Erythroblast (primary cell): ENCODE measurements around the gene CNIH2.

Source experiments
- GATA1 ChIP-seq: IDR thresholded peaks from 2 replicates; pipeline ENCODE4 v1.6.1; 2011; ENCODE audit warnings: low read depth, mild to moderate bottlenecking, control low read depth, low read length, moderate library complexity
- POLR2A ChIP-seq: IDR thresholded peaks from 2 replicates; pipeline ENCODE4 v1.6.1; 2011; ENCODE audit warnings: mild to moderate bottlenecking, low read length

- no peak for TF ChIP-seq POLR2A
- no peak for TF ChIP-seq GATA1
Measured at GRCh38 chr11:66263231-66263630, 14.7 kb upstream of the CNIH2 start.
